GM12878 (cell line): ENCODE measurements around the gene SNX32. TPM values are rescaled to one million over a fixed set of nuclear protein-coding genes. Genes with fewer than 3 reads are reported as not detected.

Source experiments
- ATAC-seq: fragments of 200-7000 bp; cut with Tn5 transposase; 3 replicates; pipeline ENCODE4 v1.9.1; 2020; ENCODE audit warnings: mild to moderate bottlenecking, moderate library complexity
- BruUV-seq: library from RNA; stranded (reverse); fragments of 400-500 nt; replicated peaks from 2 replicates; lab custom pipeline; 2021; lab: Mats Ljungman, UMichigan
- CTCF ChIA-PET: fragments of 300-600 bp; sonication (Branson Sonifier 250); formaldehyde crosslinking; extraction: SDS; loops from one replicate; lab custom pipeline; 2021; ENCODE audit warnings: inconsistent platforms; lab: Yijun Ruan, JAX
- POLR2A ChIA-PET: fragments of 350-600 bp; formaldehyde crosslinking; extraction: SDS; loops from one replicate; lab custom pipeline; 2021; ENCODE audit warnings: inconsistent platforms; lab: Charles Lee
- RAD21 ChIA-PET: fragments of 300-600 bp; sonication (Branson Sonifier 250); formaldehyde crosslinking; loops from one replicate; lab custom pipeline; 2023; ENCODE audit warnings: antibody characterized with exemption; ENCODE audit not compliant: unreplicated experiment; lab: Charles Lee
- SMC1A ChIA-PET: fragments of 300-600 bp; sonication (Branson Sonifier 250); formaldehyde crosslinking; loops from one replicate; lab custom pipeline; 2023; ENCODE audit not compliant: unreplicated experiment, uncharacterized antibody; lab: Charles Lee
- DNase-seq: peaks from one replicate; pipeline ENCODE4 v3.0.0-alpha.2; 2011; ENCODE audit warnings: low read depth, low spot score
- FAIRE-seq: peaks from 3 replicates; lab custom pipeline; 2011; peaks lifted over from hg19 to GRCh38; lab: Jason Lieb, UNC
- H2AFZ ChIP-seq: 2 replicates; pipeline ENCODE4 v1.6.0; 2011; ENCODE audit warnings: low read depth, low read length, control low read depth; ENCODE audit not compliant: control insufficient read depth
- H3K27ac ChIP-seq: 2 replicates; pipeline ENCODE4 v1.5.1; 2011; ENCODE audit warnings: control low read depth; ENCODE audit not compliant: control insufficient read depth, insufficient read depth
- H3K27me3 ChIP-seq, 2 experiments: replicated peaks in 1 of 2; 2 replicates each; pipeline versions ENCODE4 v1.6.0 to v1.6.1; 2011; ENCODE audit warnings: low read length in 1 of 2; ENCODE audit not compliant: control insufficient read depth in 2 of 2, insufficient read depth in 2 of 2
- H3K36me3 ChIP-seq, 2 experiments: 2 replicates each; pipeline ENCODE4 v1.5.1; 2011; ENCODE audit warnings: low read length in 1 of 2; ENCODE audit not compliant: control insufficient read depth in 2 of 2, insufficient read depth in 2 of 2
- H3K4me1 ChIP-seq: 2 replicates; pipeline ENCODE4 v1.6.1; 2011; ENCODE audit warnings: mild to moderate bottlenecking, low read length, moderate library complexity, mixed read lengths; ENCODE audit not compliant: control insufficient read depth, insufficient read depth
- H3K4me2 ChIP-seq: 2 replicates; pipeline ENCODE4 v1.6.0; 2011; ENCODE audit warnings: control low read depth; ENCODE audit not compliant: control insufficient read depth, insufficient read depth
- H3K4me3 ChIP-seq: fragments of 200-600 bp; sonication (generic); 2 replicates; pipeline ENCODE4 v1.5.1; 2016
- H3K79me2 ChIP-seq: 2 replicates; pipeline ENCODE4 v1.6.0; 2011; ENCODE audit warnings: low read length; ENCODE audit not compliant: control insufficient read depth, insufficient read depth
- H3K9ac ChIP-seq: 2 replicates; pipeline ENCODE4 v1.8.0; 2011; ENCODE audit warnings: low read length, control low read depth, mixed read lengths; ENCODE audit not compliant: control insufficient read depth, insufficient read depth
- H3K9me3 ChIP-seq: replicated peaks from 3 replicates; pipeline ENCODE4 v1.5.1; 2011; ENCODE audit warnings: mild to moderate bottlenecking, low read length; ENCODE audit not compliant: control insufficient read depth, insufficient read depth
- H4K20me1 ChIP-seq: 2 replicates; pipeline ENCODE4 v1.6.0; 2011; ENCODE audit not compliant: control insufficient read depth, insufficient read depth
- CREB1 ChIP-seq: IDR thresholded peaks from 2 replicates; pipeline ENCODE4 v1.6.1; 2012; ENCODE audit warnings: low read depth, mild to moderate bottlenecking, inconsistent platforms
- EZH2 ChIP-seq: IDR thresholded peaks from 2 replicates; pipeline ENCODE4 v1.6.1; 2012; ENCODE audit warnings: low read depth, mild to moderate bottlenecking, control low read depth, inconsistent platforms, low read length, borderline replicate concordance; ENCODE audit not compliant: control insufficient read depth
- IRF4 ChIP-seq: IDR thresholded peaks from 2 replicates; pipeline ENCODE4 v1.6.1; 2011; ENCODE audit warnings: low read depth, low read length
- SP1 ChIP-seq: IDR thresholded peaks from one replicate; pipeline ENCODE4 v1.6.1; 2011; ENCODE audit warnings: low read depth, low read length
- TBL1XR1 ChIP-seq: IDR thresholded peaks from 2 replicates; pipeline ENCODE4 v1.6.1; 2012; ENCODE audit warnings: low read depth, low read length, improper control_type of control experiment
- TCF3 ChIP-seq: IDR thresholded peaks from 2 replicates; pipeline ENCODE4 v1.6.1; 2012; ENCODE audit warnings: low read depth, mild to moderate bottlenecking, low read length, borderline replicate concordance; ENCODE audit not compliant: insufficient read depth
- WRNIP1 ChIP-seq: IDR thresholded peaks from 2 replicates; pipeline ENCODE4 v1.6.1; 2011; ENCODE audit warnings: low read depth, low read length, improper control_type of control experiment, borderline replicate concordance
- WGBS: methylation state at CpG from one replicate; pipeline ENCODE4 v1.1.6; 2016; ENCODE audit warnings: low lambda C conversion rate; ENCODE audit not compliant: insufficient replicate concordance, insufficient coverage; ENCODE audit errors: missing lambda C conversion rate; 5-methylcytosine and 5-hydroxymethylcytosine counted together
- in situ Hi-C: fragments of 300-500 bp; cut with MboI; formaldehyde crosslinking; loops from 9 replicates; pipeline ENCODE4 v1.14.3; 2018; ENCODE audit warnings: mixed read lengths
- intact Hi-C: fragments of 100-400 bp; cut with micrococcal nuclease; formaldehyde crosslinking; loops from one replicate; pipeline ENCODE4 v1.14.2; 2022; ENCODE audit not compliant: unreplicated experiment
- polyA plus RNA-seq, 11 experiments: library from polyadenylated mRNA; depleted of rRNA in 4 of 11; unstranded in 6 of 11; stranded (reverse) in 5 of 11; fragments of >200 nt; fragmentation: Nextera tagmentation in 4 of 11; fragmentation: Illumina TruSeq in 1 of 11; extraction: Ambion mirVana in 4 of 11; extraction: Trizol in 1 of 11; gene quantifications; 1 replicate in 1 of 11; 2 replicates in 10 of 11; pipeline versions ENCODE4 v1.2.1 to v1.2.3, GENCODE V29; 2011 to 2016; ENCODE audit warnings: inconsistent platforms in 2 of 11, missing spikeins in 2 of 11, low read depth in 1 of 11
- total RNA-seq, 4 experiments: library from RNA; depleted of rRNA in 3 of 4; stranded (reverse); fragments of >200 nt in 3 of 4; fragmentation: Illumina TruSeq in 1 of 4; extraction: Trizol in 1 of 4; gene quantifications; 2 replicates each; pipeline versions ENCODE4 v1.2.1 to v1.2.3, GENCODE V29; 2013 to 2021
- TF ChIP-seq, protein P1 (sequence below): fragments of 450-650 bp; IDR thresholded peaks from 2 replicates; pipeline ENCODE4 v1.6.1; 2017; ENCODE audit warnings: mild to moderate bottlenecking

SNX32 gene
- total and polyA plus RNA-seq, 10 of the 15 experiments (the other 5 are each of a cell fraction or from before 2014, with no cell fraction given): 0.04 to 1.5 (median 0.11) TPM; not detected in 1

DNA sequence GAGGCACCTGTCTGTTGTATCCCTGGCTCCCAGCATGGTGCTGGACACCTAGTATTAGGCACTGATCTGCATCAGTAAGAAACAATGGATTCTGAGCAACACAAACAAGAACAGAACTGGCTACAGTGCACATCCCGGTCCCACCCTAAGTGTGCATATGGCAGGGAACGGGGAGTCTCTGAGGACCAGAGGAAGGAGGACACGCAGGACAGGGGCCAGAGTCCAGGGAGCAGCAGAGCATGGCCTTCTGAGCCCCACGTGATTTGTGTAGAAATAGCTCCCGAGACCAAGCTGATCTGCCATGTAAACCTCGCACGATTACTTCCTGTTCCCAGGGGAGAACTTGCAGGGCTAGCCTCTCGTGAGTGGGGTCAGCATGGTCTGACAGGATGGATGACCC, 12.7 kb upstream of the SNX32 start:
- WGBS: 22% methylated on average over 8 of the region's 8 CpGs
- intact Hi-C loops: no loop called here
- H3K9ac ChIP-seq: no peak overlapping the region
- CTCF ChIA-PET: interaction anchor here (0.9 to 7.2 kb wide), 4 partner anchors 24 to 109 kb away, joined by 3 to 192 read pairs (median 22); partner anchors contain the start of genes AP5B1 and KAT5
- no peak overlapping the region for H3K4me2 ChIP-seq
- TF ChIP-seq IRF4 (no peak), TCF3 (no peak), CREB1 (no peak), WRNIP1 (no peak), SP1 (no peak), TBL1XR1 (no peak), EZH2 (no peak)
- TF ChIP-seq, protein P1, sequence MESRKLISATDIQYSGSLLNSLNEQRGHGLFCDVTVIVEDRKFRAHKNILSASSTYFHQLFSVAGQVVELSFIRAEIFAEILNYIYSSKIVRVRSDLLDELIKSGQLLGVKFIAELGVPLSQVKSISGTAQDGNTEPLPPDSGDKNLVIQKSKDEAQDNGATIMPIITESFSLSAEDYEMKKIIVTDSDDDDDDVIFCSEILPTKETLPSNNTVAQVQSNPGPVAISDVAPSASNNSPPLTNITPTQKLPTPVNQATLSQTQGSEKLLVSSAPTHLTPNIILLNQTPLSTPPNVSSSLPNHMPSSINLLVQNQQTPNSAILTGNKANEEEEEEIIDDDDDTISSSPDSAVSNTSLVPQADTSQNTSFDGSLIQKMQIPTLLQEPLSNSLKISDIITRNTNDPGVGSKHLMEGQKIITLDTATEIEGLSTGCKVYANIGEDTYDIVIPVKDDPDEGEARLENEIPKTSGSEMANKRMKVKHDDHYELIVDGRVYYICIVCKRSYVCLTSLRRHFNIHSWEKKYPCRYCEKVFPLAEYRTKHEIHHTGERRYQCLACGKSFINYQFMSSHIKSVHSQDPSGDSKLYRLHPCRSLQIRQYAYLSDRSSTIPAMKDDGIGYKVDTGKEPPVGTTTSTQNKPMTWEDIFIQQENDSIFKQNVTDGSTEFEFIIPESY: no peak
- TF ChIP-seq, all 136 proteins: peak for 0
- H3K9me3 ChIP-seq: no peaks in the 10 kb centered on the region
- ATAC-seq (no peak), FAIRE-seq (no peak), DNase-seq (no peak)
- no peak overlapping the region for H3K27ac ChIP-seq
- ChIA-PET RAD21 (no interaction called here), POLR2A (no interaction called here), SMC1A (interaction anchor here (1.0 to 1.5 kb wide), 3 partner anchors 41 to 65 kb away, joined by 3 to 4 read pairs (median 3); no protein-coding TSS in a partner anchor)
- H3K36me3 ChIP-seq: no peaks in the 10 kb centered on the region
- H4K20me1 ChIP-seq: no peaks in the 10 kb centered on the region
- peak overlapping the region; percentile 7; the same call in 1 of the 2 replicates for H2AFZ ChIP-seq
- no peak overlapping the region for H3K4me3 ChIP-seq
- in situ Hi-C loops: loop anchor here (5.0 kb wide), 2 partner anchors 44 to 109 kb away; partner anchors contain the start of gene KAT5
- no TSS peak for BruUV-seq
- H3K79me2 ChIP-seq: no peaks in the 10 kb centered on the region
- peaks cover 3% of the 10 kb centered on the region; the same call in 1 of the 2 replicates for H3K4me1 ChIP-seq
- no peaks in the 10 kb centered on the region for H3K27me3 ChIP-seq
